ENCODE measurements around the gene SLC25A38. TPM values are rescaled to one million over a fixed set of nuclear protein-coding genes. Genes with fewer than 3 reads are reported as not detected.

Gene SLC25A38
- total RNA-seq, 2 experiments from 2014 or later: 25.0 to 28.2 TPM

GRCh38 chr3:39381432-39381831 is 1.7 kb upstream of the SLC25A38 start:
- intact Hi-C loops (cut with micrococcal nuclease): no loop called here
- ChIA-PET CTCF (interaction anchor here (10.9 kb wide), 1 partner anchor 90 kb away, joined by 167 read pairs; no protein-coding TSS in a partner anchor), POLR2A (interaction anchor here (1.3 kb wide), 1 partner anchor 26 kb away, joined by 4 read pairs; no protein-coding TSS in a partner anchor)
- TF ChIP-seq CTCF (IDR thresholded peaks at IDR 0.05): no peak
- H3K9me3 Mint-ChIP-seq: no peaks in the 10 kb centered on the region
- H3K4me1 Mint-ChIP-seq (ENCODE audit: low read depth): peaks cover 20% of the 10 kb centered on the region
- peaks cover 10% of the 10 kb centered on the region for H3K36me3 Mint-ChIP-seq (ENCODE audit: low read depth)
- no peak for ATAC-seq
- H3K27ac Mint-ChIP-seq: no peak overlapping the region
- no peaks in the 10 kb centered on the region for H3K27me3 Mint-ChIP-seq
- DNase-seq: no peak
- H3K4me3 Mint-ChIP-seq: no peak overlapping the region

- POLR2A ChIA-PET: interaction anchor here (0.5 to 7.6 kb wide), 4 partner anchors 13 to 925 kb away, joined by 3 to 170 read pairs (median 4); partner anchors contain the start of gene RPSA
- Mint-ChIP-seq H3K4me3 (peak overlapping the region; percentile 94), H3K36me3 (ENCODE audit: low read depth) (peaks cover 17% of the 10 kb centered on the region), H3K9me3 (no peaks in the 10 kb centered on the region), H3K27me3 (no peaks in the 10 kb centered on the region), H3K4me1 (ENCODE audit: low read depth) (peaks cover 47% of the 10 kb centered on the region), H3K27ac (peak overlapping the region; percentile 99)
- intact Hi-C loops (cut with micrococcal nuclease): no loop called here
- ATAC-seq: peak; percentile 85
- CTCF ChIA-PET: interaction anchor here (0.9 to 1.5 kb wide), 4 partner anchors 18 to 95 kb away, joined by 3 to 5 read pairs (median 4); partner anchors contain the start of gene RPSA
- DNase-seq: peak; percentile 97
- no peak for TF ChIP-seq CTCF (IDR thresholded peaks at IDR 0.05)
These were observed 903 bp downstream of the SLC25A38 start for GRCh38 chr3:39383881-39384664.

GRCh38 chr3:39384665-39385000 is 1.5 kb downstream of the SLC25A38 start:
- Mint-ChIP-seq H3K4me1 (ENCODE audit: low read depth) (peaks cover 52% of the 10 kb centered on the region), H3K4me3 (peak overlapping the region; percentile 94), H3K36me3 (ENCODE audit: low read depth) (peaks cover 22% of the 10 kb centered on the region), H3K27ac (peak overlapping the region; percentile 67), H3K27me3 (no peaks in the 10 kb centered on the region), H3K9me3 (no peaks in the 10 kb centered on the region)
- ATAC-seq: no peak
- TF ChIP-seq CTCF (IDR thresholded peaks at IDR 0.05): no peak
- no peak for DNase-seq
- ChIA-PET POLR2A (interaction anchor here (0.6 to 7.6 kb wide), 4 partner anchors 12 to 57 kb away, joined by 3 to 170 read pairs (median 4); partner anchors contain the start of gene RPSA), CTCF (interaction anchor here (0.9 to 1.5 kb wide), 4 partner anchors 18 to 96 kb away, joined by 3 to 5 read pairs (median 4); partner anchors contain the start of gene RPSA)
- intact Hi-C loops (cut with micrococcal nuclease): no loop called here

GRCh38 chr3:39385456-39386090 is 2.4 kb downstream of the SLC25A38 start:
- ChIA-PET CTCF (interaction anchor here (0.9 to 1.6 kb wide), 5 partner anchors 17 to 97 kb away, joined by 3 to 6 read pairs (median 4); partner anchors contain the start of gene RPSA), POLR2A (interaction anchor here (0.5 to 7.6 kb wide), 2 partner anchors 25 to 69 kb away, joined by 3 to 170 read pairs; partner anchors contain the start of gene RPSA)
- Mint-ChIP-seq H3K27me3 (no peaks in the 10 kb centered on the region), H3K36me3 (ENCODE audit: low read depth) (peaks cover 27% of the 10 kb centered on the region), H3K4me1 (ENCODE audit: low read depth) (peaks cover 55% of the 10 kb centered on the region), H3K27ac (peak overlapping the region; percentile 44), H3K9me3 (no peaks in the 10 kb centered on the region), H3K4me3 (peak overlapping the region; percentile 94)
- no peak for TF ChIP-seq CTCF (IDR thresholded peaks at IDR 0.05)
- no peak for ATAC-seq
- intact Hi-C loops (cut with micrococcal nuclease): no loop called here
- DNase-seq: peak; percentile 27
